D721Med (cell line): ENCODE measurements around the gene SETD7.
A peak's percentile ranks its signal among the peaks of the same experiment; 100 is the strongest.

ENCODE experiments used
- DNase-seq: peaks from one replicate; pipeline ENCODE4 v3.0.0; 2011; ENCODE audit warnings: low spot score; ENCODE audit not compliant: insufficient read length
- FAIRE-seq: peaks from 2 replicates; lab custom pipeline; 2011; peaks lifted over from hg19 to GRCh38; lab: Jason Lieb, UNC
- TF ChIP-seq, protein P1 (sequence below): IDR thresholded peaks from 2 replicates; pipeline ENCODE4 v1.5.1; 2012; ENCODE audit warnings: mild to moderate bottlenecking, control low read depth; ENCODE audit not compliant: insufficient read depth; ENCODE audit errors: missing control alignments

The SETD7 gene

DNA sequence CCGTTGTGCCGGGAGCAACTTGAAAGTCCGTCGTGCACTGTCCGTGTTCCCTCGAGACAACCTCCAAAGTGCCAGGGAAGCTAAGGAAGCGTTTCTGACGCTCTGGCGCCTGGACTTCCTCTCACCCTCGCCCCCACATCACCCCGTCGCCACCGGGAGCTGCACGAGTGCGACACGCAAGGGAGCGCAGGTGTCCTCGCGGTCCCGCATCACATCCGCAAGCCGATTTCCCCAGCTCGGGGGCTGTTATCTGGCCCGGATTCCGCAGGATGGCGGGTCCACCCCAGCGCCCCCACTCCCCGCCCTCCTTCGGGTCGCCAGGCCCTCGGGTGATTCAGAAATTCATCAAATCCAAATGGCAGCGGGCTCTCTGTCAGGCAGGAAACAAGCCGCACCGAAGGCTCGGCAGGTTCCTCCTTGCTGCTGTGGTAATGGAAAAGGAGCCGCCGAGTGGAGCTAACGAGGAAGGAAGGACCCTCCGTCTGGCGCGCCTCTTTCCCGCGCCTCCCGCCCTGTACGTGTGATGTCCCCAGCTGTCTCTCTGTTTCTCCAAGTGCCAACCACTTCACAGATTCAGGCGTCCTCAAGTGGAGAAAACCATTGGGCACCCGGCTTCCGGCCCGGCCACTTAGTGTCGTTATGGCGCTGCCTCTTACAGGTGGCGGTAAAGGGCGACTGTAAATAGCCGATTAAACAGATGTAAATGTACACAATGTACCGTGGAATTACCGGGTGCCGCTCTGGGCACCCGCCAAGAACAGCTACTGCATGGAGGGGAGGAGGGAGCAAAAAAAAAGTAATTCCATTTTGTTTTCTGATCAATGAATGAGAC lies 921 bp upstream of the SETD7 start:
- FAIRE-seq, result no peak
- DNase-seq, result no peak
- TF ChIP-seq, protein P1, sequence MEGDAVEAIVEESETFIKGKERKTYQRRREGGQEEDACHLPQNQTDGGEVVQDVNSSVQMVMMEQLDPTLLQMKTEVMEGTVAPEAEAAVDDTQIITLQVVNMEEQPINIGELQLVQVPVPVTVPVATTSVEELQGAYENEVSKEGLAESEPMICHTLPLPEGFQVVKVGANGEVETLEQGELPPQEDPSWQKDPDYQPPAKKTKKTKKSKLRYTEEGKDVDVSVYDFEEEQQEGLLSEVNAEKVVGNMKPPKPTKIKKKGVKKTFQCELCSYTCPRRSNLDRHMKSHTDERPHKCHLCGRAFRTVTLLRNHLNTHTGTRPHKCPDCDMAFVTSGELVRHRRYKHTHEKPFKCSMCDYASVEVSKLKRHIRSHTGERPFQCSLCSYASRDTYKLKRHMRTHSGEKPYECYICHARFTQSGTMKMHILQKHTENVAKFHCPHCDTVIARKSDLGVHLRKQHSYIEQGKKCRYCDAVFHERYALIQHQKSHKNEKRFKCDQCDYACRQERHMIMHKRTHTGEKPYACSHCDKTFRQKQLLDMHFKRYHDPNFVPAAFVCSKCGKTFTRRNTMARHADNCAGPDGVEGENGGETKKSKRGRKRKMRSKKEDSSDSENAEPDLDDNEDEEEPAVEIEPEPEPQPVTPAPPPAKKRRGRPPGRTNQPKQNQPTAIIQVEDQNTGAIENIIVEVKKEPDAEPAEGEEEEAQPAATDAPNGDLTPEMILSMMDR, result no peak

DNA sequence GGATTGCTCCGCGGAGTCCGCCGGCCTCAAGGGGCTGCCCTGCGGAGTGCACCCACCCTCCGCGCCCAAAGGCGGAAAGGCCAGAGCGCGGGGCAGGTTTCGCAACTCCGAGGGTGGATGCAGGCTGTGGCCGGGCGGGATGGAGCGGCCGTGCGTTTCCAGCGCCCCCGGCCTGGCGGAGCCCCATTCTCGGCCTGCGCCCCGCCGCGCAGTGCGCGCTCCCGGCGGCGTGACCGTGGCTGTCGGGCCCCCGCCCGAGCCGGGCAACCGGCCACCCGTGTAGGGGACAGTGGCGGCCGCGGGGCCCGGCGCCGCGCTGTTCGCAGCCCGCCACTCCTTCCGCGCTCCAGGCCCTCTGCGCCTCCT lies 331 bp downstream of the SETD7 start:
- no peak for FAIRE-seq
- TF ChIP-seq, protein P1, result no peak

DNA sequence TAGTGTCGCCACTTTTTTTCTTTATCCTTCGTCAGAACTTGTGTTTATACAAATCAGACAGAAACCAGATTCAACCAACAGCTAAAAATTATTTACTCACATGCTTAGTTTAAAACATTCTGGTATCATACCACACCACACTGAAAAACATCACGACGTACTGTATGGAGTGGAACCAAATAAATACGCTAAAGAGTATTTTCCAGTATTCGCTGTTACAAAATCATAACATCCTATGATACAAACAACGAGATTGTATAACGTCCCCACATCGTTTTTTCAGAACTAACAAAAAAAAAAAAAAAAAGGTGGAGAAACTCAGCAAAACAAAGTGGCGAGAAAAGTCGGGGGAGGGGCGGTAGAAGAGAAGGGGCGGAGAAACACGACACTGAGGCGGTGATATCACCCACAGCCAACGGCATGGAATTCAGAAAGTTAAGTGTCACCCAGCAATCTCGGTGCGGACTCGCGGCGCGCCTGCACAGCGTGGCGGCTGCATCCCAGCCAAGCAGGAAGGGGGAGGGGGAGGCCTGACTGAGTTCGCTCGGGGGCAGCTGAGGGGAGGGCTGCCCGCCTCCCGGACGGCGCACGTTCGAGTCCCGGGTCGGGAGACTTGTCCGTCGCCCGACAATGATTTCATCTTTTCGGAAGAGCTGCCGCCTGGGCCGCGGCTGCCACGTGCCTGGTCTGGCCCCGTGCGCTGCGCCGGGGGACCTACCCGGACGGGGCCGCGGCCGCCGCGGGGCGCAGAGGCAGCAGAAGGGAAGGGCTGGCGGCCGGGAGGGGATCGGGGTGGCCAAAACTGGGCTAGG lies 920 bp downstream of the SETD7 start:
- DNase-seq (no peak), FAIRE-seq (no peak)
- TF ChIP-seq, protein P1, result no peak

More for the DNA sequence above, 331 bp downstream of the SETD7 start:
- no peak for DNase-seq

DNA sequence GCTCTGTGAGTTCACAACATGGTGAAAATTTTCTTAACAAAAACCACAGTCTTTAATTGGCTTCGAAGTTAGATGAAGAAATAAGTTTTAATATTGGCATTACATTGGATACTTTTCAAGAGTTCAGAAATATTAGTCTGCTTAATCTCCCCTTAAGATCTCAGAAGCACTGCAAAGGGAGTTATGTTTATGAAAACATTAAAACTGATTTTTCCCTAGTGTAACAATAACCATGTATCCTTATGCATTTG lies 1.5 kb downstream of the SETD7 start:
- peak; percentile 71 for FAIRE-seq
- TF ChIP-seq, protein P1, result no peak
- no peak for DNase-seq

DNA sequence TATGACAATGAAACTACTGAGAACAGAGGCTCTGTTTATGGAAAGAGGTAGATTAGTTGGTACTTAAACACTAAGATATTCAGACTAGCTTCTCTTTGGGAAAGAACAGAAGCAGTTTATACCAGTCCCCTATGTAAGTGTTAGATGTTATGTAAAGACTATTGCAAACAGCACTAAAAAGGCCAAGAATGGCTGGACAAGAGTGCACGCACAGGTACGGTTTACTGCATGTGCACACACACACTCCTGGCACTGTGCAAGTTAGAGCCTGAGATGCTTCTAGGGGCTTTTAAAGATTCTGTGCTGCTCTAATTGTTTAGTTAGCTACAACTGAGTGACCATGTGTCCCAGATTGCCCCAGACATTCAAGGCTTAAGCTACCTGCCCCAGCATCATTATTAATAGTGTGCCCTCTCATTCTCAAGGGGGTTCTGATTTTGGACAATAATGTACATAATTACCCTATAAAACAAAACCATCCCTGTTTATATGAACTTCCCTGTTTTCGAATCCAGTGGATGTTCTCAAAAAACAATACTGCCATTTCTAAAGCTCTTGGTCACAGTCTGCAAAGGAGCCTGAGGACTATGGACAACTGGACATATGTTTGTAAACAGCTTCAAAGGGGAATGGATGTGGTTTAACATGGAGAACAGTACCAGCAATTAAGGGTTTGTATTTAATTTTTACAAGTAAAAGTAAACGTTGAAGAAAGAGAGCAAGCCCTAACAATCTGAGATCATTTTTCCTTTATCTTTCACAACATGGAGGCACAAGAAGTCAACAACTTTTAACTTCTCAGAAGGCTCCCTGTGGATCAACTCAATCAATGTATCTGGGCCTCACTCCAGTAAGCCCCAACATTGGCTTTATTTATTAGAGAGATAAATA lies 2.0 kb downstream of the SETD7 start:
- DNase-seq (no peak), FAIRE-seq (no peak)
- TF ChIP-seq, protein P1, result no peak

DNA sequence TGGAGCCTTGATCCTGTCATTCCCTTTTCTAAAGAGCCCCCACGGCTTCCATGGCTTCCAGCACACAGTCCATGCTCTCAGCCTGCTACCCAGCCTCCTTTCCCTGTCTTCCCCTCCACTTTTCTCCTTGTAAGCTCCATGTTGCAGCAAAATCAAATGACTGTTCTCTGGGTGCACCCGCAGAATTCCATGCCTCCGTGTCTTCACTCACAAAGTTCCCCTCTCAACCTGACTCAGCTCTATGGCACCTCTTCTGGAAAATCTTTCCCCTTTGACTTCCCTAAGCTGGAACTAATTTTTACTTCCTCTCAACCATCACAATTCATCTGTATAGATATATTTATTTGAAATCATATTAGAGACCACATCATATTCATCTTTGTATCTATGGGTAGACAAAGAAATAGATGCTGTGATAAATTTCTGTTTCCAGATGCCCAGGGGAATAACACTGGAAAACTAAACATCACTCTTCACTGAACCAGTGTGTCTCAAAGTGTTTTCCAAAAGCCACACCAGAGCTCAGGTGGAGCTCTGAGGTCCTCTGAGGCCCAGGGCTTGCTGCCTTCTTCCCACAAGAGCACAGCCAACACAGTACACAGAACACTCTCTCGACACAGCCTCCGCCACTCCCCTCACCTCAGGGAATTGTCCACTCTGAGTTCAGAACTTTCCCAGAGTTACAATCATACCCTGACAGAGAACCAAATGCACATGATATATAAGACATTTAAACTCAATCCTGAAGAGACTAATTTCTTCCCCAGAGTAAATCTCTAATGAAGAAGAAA lies 3.3 kb downstream of the SETD7 start:
- FAIRE-seq, result no peak
- TF ChIP-seq, protein P1, result no peak
- no peak for DNase-seq
